Measurements from ENCODE around the gene GABRG3. TPM values are rescaled to one million over a fixed set of nuclear protein-coding genes. Genes with fewer than 3 reads are reported as not detected.

GABRG3 gene
- total and polyA plus RNA-seq, 7 donors: not detected

GRCh38 chr15:27464941-27465612, 494.1 kb downstream of the GABRG3 start:
- Histone ChIP-seq H3K27me3 (ENCODE audit: insufficient read depth in 3 of 3, low read length in 2 of 3) (no peaks in the 10 kb centered on the region), H3K4me3 (no peak overlapping the region), H3K27ac (no peak overlapping the region), H3K36me3 (ENCODE audit: insufficient read depth in 1 of 2, low read depth in 1 of 2) (no peaks in the 10 kb centered on the region), H3K4me1 (no peaks in the 10 kb centered on the region), H3K9me3 (no peaks in the 10 kb centered on the region)
- TF ChIP-seq CTCF (IDR thresholded peaks at IDR 0.05): no peak
- DNase-seq: no peak
- ATAC-seq: no peak
- intact Hi-C loops (cut with DNase I): no loop called here
- 18 to 29% (median 22%) methylated on average over 10 of the region's 10 CpGs for WGBS, 3 donors

GRCh38 chr15:27466758-27467157, 495.8 kb downstream of the GABRG3 start:
- DNase-seq (no peak), ATAC-seq (no peak)
- H3K4me3 ChIP-seq: no peak overlapping the region
- H3K9me3 ChIP-seq: no peaks in the 10 kb centered on the region
- H3K4me1 ChIP-seq: no peaks in the 10 kb centered on the region
- no peak for TF ChIP-seq CTCF (IDR thresholded peaks at IDR 0.05)
- no peaks in the 10 kb centered on the region for H3K36me3 ChIP-seq (ENCODE audit: insufficient read depth in 1 of 2, low read depth in 1 of 2)
- intact Hi-C loops (cut with DNase I): no loop called here
- H3K27me3 ChIP-seq (ENCODE audit: insufficient read depth in 3 of 3, low read length in 2 of 3): no peaks in the 10 kb centered on the region
- H3K27ac ChIP-seq: no peak overlapping the region
- WGBS, 3 donors: 78 to 88% (median 85%) methylated on average over 2 of the region's 2 CpGs

DNA sequence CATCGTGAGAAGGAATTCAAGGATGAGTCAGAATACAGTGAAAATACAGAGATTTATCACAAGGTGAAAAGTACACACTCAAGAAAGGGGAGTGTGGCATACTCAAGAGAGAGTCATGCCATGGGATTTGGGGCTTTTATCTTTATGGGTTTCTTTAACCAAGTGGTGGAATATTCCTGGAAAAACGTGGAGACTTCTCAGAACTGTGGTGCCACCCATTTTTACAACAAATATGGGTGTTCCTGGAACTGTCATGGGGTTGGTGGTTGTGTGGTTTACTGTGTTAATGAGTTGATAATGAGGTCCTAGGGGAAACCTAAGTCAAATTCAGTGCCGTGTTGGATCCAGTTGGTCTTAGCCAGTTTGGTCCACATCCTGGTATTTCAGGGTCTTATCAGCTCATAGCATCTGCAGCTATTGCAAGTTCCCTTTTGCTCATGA, 497.2 kb downstream of the GABRG3 start:
- WGBS, 3 donors: 59 to 64% (median 62%) methylated on average over 3 of the region's 3 CpGs
- DNase-seq: no peak
- H3K27ac ChIP-seq: no peak overlapping the region

GRCh38 chr15:27473845-27474244, 502.9 kb downstream of the GABRG3 start:
- H3K9me3 ChIP-seq: no peaks in the 10 kb centered on the region
- 84 to 86% (median 85%) methylated on average over 1 of the region's 1 CpG for WGBS, 3 donors
- DNase-seq: no peak
- no peak for ATAC-seq
- intact Hi-C loops (cut with DNase I): no loop called here
- no peaks in the 10 kb centered on the region for H3K36me3 ChIP-seq (ENCODE audit: insufficient read depth in 1 of 2, low read depth in 1 of 2)
- H3K4me1 ChIP-seq: no peaks in the 10 kb centered on the region
- H3K4me3 ChIP-seq: no peak overlapping the region
- TF ChIP-seq CTCF (IDR thresholded peaks at IDR 0.05): no peak
- H3K27ac ChIP-seq: no peak overlapping the region
- no peaks in the 10 kb centered on the region for H3K27me3 ChIP-seq (ENCODE audit: insufficient read depth in 3 of 3, low read length in 2 of 3)

More for the DNA sequence above, 497.2 kb downstream of the GABRG3 start:
- Histone ChIP-seq H3K4me1 (no peaks in the 10 kb centered on the region), H3K9me3 (no peaks in the 10 kb centered on the region), H3K4me3 (no peak overlapping the region), H3K27me3 (ENCODE audit: insufficient read depth in 3 of 3, low read length in 2 of 3) (no peaks in the 10 kb centered on the region), H3K36me3 (ENCODE audit: insufficient read depth in 1 of 2, low read depth in 1 of 2) (no peaks in the 10 kb centered on the region)
- ATAC-seq: no peak
- no peak for TF ChIP-seq CTCF (IDR thresholded peaks at IDR 0.05)
- intact Hi-C loops (cut with DNase I): no loop called here

- DNase-seq (no peak), ATAC-seq (no peak)
- Histone ChIP-seq H3K27ac (no peak overlapping the region), H3K36me3 (ENCODE audit: insufficient read depth in 1 of 2, low read depth in 1 of 2) (no peaks in the 10 kb centered on the region), H3K4me3 (no peak overlapping the region), H3K4me1 (no peaks in the 10 kb centered on the region), H3K9me3 (no peaks in the 10 kb centered on the region), H3K27me3 (ENCODE audit: insufficient read depth in 3 of 3, low read length in 2 of 3) (no peaks in the 10 kb centered on the region)
- no peak for TF ChIP-seq CTCF (IDR thresholded peaks at IDR 0.05)
- intact Hi-C loops (cut with DNase I): no loop called here
- WGBS, 3 donors: 93 to 94% (median 94%) methylated on average over 4 of the region's 4 CpGs
These were observed 504.4 kb downstream of the GABRG3 start for GRCh38 chr15:27475395-27475794.

Measured in psoas muscle (tissue), 8 donors.